HG02852 (cell line): Measurements from ENCODE around the gene FDXR.

Experiments
- ATAC-seq: cut with Tn5 transposase; IDR thresholded peaks from one replicate; pipeline ENCODE4 v1.9.1; 2021; ENCODE audit warnings: mild to moderate bottlenecking, moderate library complexity; ENCODE audit not compliant: unreplicated experiment

Gene FDXR

DNA sequence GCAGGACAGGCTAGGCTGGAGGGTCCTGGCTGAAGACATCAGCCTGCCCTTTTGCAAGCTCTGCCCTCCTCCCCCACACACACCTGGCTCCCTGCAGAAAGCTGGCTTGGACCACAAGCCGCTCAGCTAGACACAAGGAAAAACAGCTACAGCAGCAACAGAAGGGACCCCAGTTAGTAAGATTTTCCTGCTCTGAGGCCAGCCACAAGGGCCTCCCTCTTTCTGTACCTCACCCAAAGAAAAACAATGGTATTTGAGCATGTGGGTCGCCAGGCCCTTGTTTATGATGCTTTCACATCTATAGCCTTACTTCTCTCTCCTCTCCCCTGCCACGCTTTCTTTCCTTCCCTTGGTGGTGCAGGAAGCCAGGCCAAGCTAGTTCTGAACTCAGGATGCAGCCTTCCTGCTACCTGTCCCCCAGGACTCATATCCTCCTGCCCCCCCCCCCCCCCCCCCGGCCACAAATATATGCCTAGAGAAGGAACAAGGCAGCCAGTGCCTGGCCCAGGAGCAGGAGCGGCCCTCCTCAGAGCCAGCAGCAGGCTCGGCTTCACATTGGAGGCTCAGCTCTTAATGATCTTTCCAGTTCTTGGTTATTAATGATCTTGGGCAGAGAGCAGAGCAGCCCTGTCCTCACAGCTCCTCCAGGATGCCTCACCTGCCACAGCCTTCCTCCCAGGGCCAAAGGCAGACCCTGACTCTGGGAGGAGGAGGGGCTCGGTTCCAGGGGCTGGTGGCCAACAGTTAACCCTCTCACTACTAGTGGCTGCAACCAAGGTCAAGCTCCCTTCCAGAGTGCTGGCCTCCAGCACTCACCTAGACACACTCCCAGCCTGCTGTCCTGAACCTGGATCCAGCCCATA, 32.6 kb downstream of the FDXR start:
- ATAC-seq: no peak

DNA sequence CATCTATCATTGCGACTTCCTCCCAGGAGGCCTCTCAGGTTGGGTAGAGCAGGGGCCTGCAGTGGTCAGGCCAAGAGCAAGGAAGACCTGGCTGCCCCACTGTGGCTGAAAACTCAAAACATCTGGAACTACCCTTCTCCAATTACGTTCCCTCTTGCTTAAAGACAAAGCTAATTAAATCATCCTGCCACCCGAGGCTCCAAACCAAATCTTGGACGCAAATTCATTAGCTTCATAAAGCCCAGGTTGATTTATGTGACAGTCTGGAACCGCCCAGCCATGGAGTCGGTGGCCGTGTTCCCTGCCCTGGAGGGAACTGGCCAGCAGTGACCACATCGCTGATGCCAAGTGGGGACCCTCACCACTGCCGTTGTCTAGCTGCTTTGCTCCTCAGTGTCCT, 34.5 kb downstream of the FDXR start:
- ATAC-seq: no peak

DNA sequence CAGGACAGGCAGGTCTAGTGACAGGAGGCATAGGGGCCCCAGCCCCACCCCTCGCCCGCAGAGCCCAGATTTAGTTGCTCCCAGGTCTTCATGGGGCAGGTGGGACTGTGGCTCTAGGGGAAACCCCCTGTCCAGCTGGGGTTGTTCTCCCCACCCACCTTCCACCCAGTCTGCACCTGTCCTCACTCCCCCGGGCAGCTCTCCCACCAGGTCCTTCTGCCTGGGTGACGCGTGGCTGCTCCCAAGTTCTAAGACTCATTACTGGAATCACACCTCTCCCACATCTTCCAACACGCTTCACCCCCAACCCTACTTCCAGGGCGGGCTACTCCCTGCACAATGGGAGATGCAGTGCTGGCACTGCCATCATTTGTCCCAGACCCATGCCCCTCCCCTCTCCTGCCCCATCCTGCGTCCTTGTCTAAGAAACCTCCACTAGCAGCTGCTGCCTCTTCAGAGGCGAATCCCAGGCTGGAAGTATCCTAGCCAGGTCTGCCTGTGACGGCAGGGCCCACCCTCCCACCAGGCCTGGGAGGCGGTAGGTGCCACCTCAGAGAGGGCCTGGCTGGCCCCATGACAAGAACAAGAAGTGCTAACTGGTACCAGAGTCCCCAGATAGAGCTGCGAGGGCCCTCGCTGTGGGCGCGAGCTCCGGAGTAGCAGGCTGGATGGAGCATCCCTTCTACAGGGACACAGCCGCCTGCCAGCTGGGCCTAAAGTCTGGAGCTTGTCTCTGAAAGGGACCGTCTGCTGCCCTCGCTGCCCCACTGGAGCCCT, 35.9 kb downstream of the FDXR start:
- no peak for ATAC-seq

DNA sequence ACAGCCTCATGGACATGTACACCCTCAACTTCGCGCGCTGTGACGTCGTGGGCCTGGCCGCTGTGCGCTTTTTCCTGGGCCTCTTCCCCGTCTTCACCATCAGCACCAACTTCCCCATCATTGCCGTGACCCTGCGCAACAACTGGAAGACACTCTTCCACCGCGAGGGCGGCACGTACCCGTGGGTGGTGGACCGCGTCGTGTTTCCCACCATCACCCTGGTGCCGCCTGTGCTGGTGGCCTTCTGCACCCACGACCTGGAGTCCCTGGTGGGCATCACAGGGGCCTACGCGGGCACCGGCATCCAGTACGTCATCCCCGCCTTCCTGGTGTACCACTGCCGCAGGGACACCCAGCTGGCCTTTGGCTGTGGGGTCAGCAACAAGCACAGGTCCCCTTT, 36.6 kb downstream of the FDXR start:
- no peak for ATAC-seq

DNA sequence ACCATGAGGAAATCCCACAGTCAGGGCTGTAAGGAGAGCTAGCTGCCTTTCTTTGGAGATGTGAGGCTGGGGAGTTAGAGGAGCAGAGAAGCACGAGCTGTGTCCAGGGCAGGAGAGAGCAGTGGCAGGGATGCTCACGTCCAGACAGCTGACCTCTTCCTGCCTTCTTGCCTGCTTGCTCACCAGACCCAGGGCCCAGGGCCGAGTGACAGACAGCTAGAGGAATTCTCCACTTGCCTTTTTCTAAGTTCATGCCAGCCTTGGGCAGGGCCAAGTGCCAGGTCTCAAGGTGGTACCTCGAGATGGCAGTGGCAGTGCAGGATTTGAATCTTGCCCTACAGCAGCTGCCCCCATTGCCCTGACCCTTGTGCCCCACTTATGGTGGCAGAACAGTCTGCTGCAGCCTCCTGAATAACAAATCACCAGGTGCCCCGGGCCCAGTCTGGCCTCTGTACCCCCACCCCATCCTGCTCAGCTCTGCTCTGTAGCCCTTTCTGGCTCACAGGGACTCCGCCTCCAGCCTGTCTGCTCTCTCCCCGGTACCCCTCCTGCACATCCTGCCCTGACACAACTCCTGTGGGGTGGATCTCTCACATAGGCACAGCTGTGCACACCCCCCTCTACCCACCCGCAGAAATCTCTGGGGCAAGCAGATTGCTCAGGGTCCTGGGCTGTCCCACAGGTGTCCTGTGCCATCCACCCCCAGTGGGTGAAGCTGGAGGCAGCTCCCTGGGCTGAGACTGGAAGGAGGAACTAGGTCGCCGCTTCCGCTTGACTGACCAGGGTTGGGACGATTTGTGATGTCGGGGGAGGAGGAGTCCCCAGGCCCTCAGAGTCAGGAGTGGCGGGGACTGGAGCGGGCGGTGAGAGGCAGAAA, 39.1 kb downstream of the FDXR start:
- ATAC-seq: peak; percentile 43

DNA sequence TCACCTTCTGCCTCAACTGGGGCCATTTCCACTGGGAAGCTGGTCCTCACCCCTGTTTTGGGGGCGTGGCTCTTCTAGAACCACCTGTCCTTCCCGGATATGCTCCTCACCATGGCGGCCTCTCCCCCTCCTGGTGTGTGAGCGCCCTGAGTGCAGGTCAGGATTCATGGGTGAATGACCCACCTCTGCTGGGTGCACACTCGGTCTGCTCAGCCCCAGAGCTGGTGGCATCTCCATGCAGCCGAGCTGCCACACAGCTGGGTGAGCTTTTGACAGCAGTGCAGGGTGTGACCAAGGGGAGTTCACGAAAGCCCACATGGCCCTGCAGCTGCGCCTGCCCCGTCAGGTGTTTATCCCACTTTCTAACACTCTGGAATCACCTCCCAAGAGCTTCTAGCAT, 40.4 kb downstream of the FDXR start:
- ATAC-seq: no peak

DNA sequence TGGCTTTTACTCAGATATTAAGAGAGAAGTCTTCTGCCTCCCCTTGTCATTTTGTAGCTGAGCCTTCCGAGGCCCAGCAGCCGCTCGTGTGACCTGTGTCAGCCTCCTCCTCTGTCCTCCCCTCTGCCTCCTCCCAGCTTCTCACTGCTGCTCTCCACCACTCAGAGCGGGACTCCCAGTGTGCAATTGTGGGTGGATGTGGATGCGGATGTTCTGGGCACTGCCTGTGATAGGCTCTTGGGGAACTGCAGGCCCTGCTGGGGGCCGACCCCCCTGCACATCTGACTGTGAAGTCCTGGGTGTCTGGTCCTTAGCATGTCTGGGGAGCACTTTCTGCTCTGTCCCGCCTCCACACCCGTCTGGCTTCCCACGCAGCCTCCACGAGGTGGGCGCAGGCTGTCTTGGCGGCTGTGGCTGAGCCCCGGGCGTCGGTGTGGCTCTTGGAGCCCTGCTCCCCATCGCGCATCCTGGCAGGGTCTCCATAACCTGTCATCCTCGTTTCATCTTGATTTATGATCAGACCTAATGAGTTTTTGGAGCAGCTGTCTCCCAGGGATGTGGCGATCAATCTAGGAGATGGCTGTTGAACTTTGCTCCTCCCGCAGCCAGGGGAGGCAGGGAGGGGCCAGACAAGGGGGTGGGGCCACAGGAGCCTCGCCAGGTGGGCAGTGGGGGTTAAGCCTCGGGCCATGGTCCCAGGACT, 41.2 kb downstream of the FDXR start:
- ATAC-seq: no peak

DNA sequence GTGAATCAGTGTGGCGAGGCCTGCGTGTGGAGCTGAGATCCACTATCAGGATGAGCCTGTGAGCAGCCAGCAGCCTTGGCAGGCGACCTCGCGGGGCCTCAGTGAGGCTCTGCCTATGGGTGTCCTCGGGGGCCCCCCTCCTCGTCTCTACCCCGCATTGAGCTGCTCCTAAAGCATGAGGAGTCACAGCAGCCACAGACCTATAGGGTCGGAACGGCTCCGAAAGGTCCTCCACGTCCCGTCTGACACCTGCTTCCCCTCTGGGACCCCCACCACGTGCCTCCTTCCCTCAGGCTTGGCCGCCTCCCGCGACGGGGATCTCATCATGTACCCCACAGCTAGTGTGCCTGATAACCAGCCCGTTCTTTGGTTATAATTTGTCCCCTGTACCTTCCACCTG, 41.9 kb downstream of the FDXR start:
- ATAC-seq: no peak

DNA sequence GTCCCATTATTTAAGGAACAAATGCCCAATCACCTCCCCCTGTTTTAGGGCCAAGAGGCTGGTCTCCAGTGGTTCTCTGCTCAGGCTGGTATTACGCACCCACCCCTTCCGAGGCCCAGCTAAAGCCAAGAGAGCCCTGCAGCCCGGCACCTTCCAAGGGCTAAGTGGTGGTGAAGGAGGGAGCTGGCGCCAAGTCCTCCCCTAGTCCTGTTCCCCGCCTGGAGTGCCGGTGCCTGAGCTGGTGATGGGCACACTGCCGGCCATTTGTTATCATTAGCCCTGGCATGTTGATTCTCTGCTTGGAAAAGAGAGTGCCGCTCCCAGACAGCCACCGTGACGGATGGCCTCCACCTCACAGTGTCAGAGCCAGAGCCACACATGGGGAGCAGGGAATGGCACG, 45.0 kb downstream of the FDXR start:
- no peak for ATAC-seq

DNA sequence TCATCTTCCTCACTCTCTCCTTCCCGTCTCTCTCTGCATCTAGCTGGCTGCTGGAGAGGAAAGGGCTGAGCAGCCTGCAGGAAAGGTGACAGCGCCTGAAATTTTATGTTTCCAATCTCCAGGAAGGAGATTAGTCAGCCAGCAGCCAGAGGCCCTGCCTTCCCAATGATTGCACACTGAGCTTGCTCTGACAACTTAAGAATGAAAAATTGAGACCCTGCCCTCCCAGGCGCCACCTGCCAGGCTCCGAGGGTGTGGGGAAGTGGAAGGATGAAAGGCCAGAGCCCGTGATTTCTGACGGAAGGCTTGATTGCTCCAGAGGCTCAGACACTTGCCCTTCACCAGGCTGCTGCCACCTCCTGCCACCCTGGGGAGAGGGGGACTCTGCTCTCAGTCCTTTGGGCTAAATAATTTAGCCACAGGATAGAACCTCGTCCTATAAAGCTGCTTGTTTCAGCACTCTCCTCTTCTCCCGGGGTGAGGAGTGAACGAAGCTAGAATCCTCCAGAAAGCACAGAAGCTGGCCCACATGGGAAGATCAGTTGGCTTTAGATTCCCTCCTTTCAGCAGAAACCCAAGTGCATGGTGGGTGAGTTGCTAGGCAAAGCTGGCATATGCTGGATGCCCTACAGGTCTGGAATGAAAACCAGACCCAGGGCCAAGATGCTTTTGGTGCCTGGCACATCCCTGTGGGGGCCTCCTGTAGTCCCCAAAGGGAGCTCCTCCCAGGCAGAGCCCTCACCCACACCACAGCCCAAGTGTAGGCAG, 46.7 kb downstream of the FDXR start:
- ATAC-seq: no peak

DNA sequence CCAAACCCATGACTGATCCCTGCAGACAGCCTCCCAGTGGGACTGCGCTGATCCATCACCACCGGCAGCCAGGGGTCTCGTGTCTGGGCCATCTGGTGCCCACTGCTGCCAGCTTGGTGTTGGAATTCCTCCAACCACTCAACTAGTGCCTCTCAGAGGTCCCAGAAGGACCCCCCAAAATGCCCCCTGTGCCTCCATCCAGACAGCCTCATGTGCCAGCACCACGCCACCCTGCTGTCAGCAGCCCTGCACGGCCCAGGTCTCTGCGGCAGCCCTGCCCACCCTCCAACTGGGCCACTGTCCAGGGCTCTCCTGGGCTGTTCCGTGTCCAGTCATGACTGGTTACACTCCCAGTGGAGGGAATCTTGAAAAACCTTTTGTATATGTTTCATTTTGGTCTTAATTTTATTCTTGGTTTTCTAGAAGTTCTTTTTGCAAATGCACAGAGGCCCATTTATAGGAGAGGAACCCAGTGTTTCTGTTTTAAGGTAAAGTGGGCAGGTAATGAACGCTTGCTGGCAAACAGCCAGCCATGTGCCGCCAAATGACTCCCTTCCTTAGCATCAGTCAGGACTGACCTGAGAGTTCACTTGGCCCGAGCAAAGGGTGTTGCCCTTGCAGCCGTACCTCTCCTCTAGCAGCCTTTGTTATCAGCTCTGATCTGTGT, 47.7 kb downstream of the FDXR start:
- no peak for ATAC-seq

DNA sequence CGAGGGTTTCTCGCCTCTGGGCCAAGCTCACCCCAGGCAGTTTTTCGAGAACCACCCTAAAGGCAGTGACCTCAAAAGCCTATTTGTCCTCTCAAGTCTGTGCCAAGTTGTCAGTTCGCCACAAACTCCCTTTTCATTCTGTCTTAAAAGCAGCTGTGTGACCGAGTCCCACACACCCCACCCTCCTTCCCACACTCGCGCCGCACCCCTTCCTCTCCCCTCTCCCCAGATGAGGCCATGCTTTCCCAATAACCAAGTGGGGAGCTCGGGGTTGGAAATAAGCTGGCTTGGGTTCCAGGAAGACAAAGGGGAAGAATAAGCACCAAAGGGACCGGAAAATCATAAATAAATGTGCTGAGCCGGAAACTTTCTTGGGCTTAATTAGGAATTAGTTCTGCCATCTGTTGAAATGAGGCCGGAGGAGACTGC, 49.8 kb downstream of the FDXR start:
- no peak for ATAC-seq

DNA sequence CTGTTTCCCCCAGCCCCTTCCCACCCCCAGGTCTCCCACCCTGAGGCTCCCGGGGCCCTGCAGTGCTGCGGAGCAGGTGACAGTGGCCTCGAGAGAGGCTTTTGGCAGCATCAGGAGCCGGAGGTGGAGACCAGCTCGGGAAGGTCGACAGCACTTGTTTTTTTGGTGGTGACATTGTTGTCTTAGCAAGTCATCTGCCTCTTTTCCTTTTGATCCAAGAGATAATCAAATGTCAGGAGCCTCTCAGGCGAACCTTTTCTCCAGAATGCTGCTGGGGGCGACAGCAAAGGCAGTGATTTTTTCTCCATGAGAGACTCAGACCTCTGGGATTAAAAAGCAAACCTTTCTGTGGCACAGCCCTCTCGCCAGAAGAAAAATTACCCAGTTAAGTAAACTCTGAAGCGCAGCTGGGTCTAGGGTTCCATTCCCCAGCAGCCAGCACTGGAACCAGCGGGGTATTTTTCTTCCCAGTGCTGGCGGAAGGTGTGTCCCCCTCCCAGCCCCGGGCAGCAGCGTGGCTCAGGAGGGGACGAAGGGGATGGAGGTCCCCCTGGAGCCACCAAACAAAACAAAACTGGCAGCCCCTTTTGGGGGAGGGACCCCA, 50.4 kb downstream of the FDXR start:
- ATAC-seq: no peak

DNA sequence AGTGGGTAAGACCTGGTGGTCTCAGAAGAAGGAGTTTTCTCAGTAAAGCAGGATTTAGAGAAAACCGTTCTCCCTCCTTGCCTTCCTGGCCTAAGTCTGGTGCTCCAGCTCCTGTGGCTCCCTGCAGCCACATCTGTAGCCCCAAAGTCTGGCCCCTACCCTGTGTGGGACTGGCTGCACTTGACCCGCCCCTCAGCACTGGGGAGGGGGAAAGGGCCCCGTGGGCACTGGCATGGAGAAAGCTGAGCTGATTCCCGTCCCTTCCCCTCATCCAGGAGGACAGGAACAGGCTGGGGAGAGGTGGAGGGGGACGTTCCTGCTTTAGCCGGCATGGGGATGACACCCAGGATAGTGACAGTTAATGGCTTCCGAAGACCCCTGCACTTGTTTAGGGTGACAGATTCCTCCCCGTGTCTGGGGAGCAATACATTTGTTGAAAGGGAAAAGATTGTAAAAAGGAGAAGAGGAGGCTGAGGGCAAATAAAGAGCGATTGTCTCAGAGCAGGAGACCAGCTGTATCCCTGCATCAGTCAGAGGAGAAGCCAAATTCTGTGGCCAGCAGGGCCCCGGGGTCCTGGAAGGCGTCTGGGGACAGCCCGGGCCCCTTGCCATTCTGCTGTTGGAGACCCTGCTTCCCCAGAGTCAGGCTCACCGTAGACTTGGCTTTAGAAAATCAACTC, 51.0 kb downstream of the FDXR start:
- no peak for ATAC-seq

DNA sequence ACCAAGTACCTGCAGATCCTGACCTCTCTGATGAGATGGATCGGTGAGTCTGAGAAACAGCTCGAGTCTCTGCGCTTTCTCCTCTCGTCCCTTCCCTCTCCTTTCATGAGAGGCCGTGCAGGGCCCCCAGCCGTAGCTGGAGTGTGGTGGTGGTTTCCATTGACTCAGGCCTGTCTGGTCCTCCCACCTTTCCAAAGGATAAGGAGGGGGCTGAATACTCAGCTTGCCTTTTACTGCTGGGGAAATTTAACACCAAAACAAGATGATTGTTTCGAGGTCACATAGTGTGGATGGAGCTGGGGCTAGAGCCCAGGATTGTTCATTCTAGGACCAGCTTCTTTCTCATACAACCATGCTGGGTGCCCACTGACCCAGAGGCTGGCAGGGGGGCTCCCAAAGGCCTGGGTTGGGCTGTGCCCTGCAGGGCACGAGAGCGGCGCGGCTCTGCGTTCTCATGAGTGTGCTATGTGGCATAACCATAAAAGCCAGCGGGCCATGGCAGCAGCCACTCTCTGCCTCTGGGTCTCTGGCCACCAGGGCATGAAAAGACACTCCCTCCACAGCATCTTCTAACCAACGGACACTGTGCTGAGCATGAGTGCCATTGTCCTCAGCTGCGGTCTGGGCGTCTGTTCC, 52.9 kb downstream of the FDXR start:
- no peak for ATAC-seq

DNA sequence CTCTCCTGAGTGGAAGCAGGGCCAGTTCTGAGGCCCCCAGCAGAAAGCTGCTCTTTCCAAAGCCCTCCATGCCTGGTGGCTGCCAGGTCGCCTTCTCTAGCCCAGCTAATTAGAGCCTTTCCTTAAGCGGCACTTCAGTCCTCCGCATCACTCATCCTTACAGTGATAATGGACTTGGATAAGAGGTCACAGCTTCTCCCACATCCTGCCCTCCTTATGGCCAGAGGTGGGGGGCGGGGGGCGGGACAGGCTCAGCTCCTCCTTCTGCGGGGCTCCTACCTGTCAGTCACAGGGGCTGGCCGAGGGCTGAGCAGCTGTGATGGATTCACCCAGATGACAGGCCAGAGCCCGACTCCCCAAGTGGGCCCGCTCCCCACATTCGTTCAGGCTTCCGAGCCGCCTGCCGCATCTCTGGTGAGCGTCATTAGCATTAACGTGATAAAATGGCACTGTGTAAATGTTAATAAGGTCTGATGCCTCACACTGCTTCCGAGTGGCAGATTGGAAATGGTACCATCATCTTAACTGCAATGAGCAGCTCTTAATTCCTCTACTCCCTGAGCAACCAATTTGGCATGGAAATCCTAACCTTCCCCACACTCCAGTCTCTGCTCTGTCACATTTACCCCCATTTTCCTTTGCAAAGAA, 54.4 kb downstream of the FDXR start:
- no peak for ATAC-seq

DNA sequence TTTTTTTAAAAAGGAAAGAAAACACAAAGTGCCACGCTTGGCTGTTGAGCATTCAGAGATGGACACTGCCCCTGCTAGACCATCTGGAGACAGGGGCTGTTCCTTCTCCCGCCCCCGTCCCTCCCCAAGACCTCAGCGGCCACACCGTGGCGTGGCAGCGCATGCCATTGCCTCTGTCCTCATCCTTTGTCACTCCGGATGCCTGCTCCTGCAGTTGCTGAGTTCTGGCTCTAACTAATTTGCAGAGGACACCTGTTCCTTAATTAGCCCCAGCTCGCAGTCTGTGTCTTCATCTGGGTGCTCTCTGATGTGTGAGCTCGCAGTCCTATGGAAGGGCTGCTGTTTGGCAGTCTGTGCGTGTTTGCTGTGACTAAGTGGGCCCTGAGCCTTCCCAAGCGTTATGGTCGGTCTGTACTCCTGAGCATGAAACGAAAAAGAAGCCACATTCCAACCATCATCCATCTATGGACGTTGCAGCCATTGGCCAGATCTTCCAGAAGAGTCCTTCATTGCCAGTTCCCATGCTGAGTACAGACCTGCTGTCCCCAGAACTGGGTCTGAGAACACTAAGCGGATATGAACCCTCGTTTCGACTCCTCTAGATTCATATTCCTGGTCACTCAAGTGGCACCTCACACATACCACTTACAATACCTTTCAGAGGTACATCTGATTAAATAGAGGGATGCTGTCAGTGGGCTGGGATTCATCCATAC, 55.7 kb downstream of the FDXR start:
- no peak for ATAC-seq
